Ishikawa (cell line): Measurements from ENCODE around the gene ZFAND3.

Experiments used
- CEBPB ChIP-seq: IDR thresholded peaks from 2 replicates; pipeline ENCODE4 v1.6.1; 2012
- CREB1 ChIP-seq: IDR thresholded peaks from 2 replicates; pipeline ENCODE4 v1.6.1; 2012; ENCODE audit warnings: low read depth
- EGR1 ChIP-seq: IDR thresholded peaks from 2 replicates; pipeline ENCODE4 v1.6.1; 2012
- EP300 ChIP-seq: IDR thresholded peaks from 2 replicates; pipeline ENCODE4 v1.6.1; 2012; ENCODE audit warnings: borderline replicate concordance
- MAX ChIP-seq: IDR thresholded peaks from 2 replicates; pipeline ENCODE4 v1.6.1; 2012
- NFIC ChIP-seq: IDR thresholded peaks from 2 replicates; pipeline ENCODE4 v1.6.1; 2012
- RAD21 ChIP-seq: IDR thresholded peaks from 2 replicates; pipeline ENCODE4 v1.6.1; 2012; ENCODE audit warnings: low read depth
- REST ChIP-seq: IDR thresholded peaks from 2 replicates; pipeline ENCODE4 v1.6.1; 2012; ENCODE audit warnings: low read depth, mild to moderate bottlenecking
- TAF1 ChIP-seq: IDR thresholded peaks from 2 replicates; pipeline ENCODE4 v1.6.1; 2012; ENCODE audit warnings: low read depth, mild to moderate bottlenecking
- TCF12 ChIP-seq: IDR thresholded peaks from 2 replicates; pipeline ENCODE4 v1.6.1; 2012; ENCODE audit warnings: low read depth
- TEAD4 ChIP-seq: IDR thresholded peaks from 2 replicates; pipeline ENCODE4 v1.6.1; 2012
- YY1 ChIP-seq: IDR thresholded peaks from 2 replicates; pipeline ENCODE4 v1.6.1; 2012; ENCODE audit warnings: low read depth
- ZBTB7A ChIP-seq: IDR thresholded peaks from 2 replicates; pipeline ENCODE4 v1.6.1; 2012; ENCODE audit warnings: low read depth

GRCh38 chr6:38011937-38012336, 192.4 kb downstream of the ZFAND3 start:
- TF ChIP-seq CREB1 (no peak), RAD21 (no peak), TEAD4 (no peak), ZBTB7A (no peak), REST (no peak), TAF1 (no peak), EGR1 (no peak), EP300 (no peak), TCF12 (no peak), YY1 (no peak), MAX (no peak), NFIC (no peak), CEBPB (no peak)
